ENCODE results near the gene MREG.
A peak's percentile ranks its signal among the peaks of the same experiment; 100 is the strongest.

Gene MREG

GRCh38 chr2:216041438-216041837 is 28.1 kb upstream of the MREG start:
- H3K4me1 ChIP-seq = no peaks in the 10 kb centered on the region
- no peak overlapping the region for H3K4me3 ChIP-seq (ENCODE audit: low read depth, low read length)
- H3K9me3 ChIP-seq = no peaks in the 10 kb centered on the region
- peaks cover 12% of the 10 kb centered on the region; the same call in 1 of the 2 replicates for H3K36me3 ChIP-seq
- no peak for DNase-seq
- H3K27me3 ChIP-seq = no peaks in the 10 kb centered on the region
- TF ChIP-seq CTCF (IDR thresholded peaks at IDR 0.05; ENCODE audit: low read depth, low read length) = no peak

GRCh38 chr2:216039918-216040317 is 26.6 kb upstream of the MREG start:
- Histone ChIP-seq H3K4me1 (no peaks in the 10 kb centered on the region), H3K9me3 (no peaks in the 10 kb centered on the region), H3K27me3 (no peaks in the 10 kb centered on the region), H3K4me3 (ENCODE audit: low read depth, low read length) (no peak overlapping the region), H3K36me3 (peaks cover 5% of the 10 kb centered on the region; the same call in 1 of the 2 replicates)
- TF ChIP-seq CTCF (IDR thresholded peaks at IDR 0.05; ENCODE audit: low read depth, low read length) = no peak
- no peak for DNase-seq

GRCh38 chr2:216034065-216034464 is 20.7 kb upstream of the MREG start:
- no peak overlapping the region for H3K4me3 ChIP-seq (ENCODE audit: low read depth, low read length)
- H3K36me3 ChIP-seq = peaks cover 4% of the 10 kb centered on the region; the same call in 1 of the 2 replicates
- TF ChIP-seq CTCF (IDR thresholded peaks at IDR 0.05; ENCODE audit: low read depth, low read length) = peak; percentile 96
- DNase-seq = peak; percentile 73
- H3K27me3 ChIP-seq = no peaks in the 10 kb centered on the region
- H3K9me3 ChIP-seq = no peaks in the 10 kb centered on the region
- H3K4me1 ChIP-seq = peaks cover 2% of the 10 kb centered on the region; the same call in 1 of the 2 replicates

DNA sequence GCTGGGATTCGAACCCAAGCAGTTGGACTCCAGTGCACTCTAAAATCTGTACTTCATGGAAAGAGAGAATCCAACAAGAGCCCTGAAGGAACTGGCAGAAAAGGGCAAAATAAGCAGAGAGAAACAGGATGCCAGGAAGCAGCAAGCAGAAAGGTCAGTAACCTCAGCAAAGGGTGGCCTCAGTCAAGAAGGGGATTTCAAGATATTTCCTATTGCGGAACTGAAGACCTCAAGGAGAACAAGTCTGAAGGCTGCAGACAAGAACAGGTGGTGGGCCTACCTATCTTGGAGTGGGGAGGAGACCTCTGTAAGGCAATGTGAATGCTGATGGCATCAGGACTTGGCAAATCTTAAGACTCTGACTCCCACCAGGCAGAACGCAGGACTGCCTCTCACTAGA is 20.1 kb upstream of the MREG start:
- TF ChIP-seq CTCF (IDR thresholded peaks at IDR 0.05; ENCODE audit: low read depth, low read length) = no peak
- Histone ChIP-seq H3K9me3 (no peaks in the 10 kb centered on the region), H3K27me3 (no peaks in the 10 kb centered on the region), H3K4me3 (ENCODE audit: low read depth, low read length) (no peak overlapping the region), H3K36me3 (peaks cover 2% of the 10 kb centered on the region; the same call in 1 of the 2 replicates), H3K4me1 (peaks cover 2% of the 10 kb centered on the region; the same call in 1 of the 2 replicates)
- no peak for DNase-seq

GRCh38 chr2:216031960-216032689 is 18.8 kb upstream of the MREG start:
- Histone ChIP-seq H3K9me3 (no peaks in the 10 kb centered on the region), H3K4me3 (ENCODE audit: low read depth, low read length) (no peak overlapping the region), H3K4me1 (peaks cover 2% of the 10 kb centered on the region; the same call in 1 of the 2 replicates), H3K27me3 (no peaks in the 10 kb centered on the region), H3K36me3 (no peaks in the 10 kb centered on the region)
- no peak for TF ChIP-seq CTCF (IDR thresholded peaks at IDR 0.05; ENCODE audit: low read depth, low read length)
- DNase-seq = no peak

GRCh38 chr2:216030216-216030615 is 16.9 kb upstream of the MREG start:
- Histone ChIP-seq H3K4me3 (ENCODE audit: low read depth, low read length) (no peak overlapping the region), H3K4me1 (peaks cover 2% of the 10 kb centered on the region; the same call in 1 of the 2 replicates), H3K36me3 (no peaks in the 10 kb centered on the region), H3K9me3 (no peaks in the 10 kb centered on the region), H3K27me3 (no peaks in the 10 kb centered on the region)
- no peak for DNase-seq
- no peak for TF ChIP-seq CTCF (IDR thresholded peaks at IDR 0.05; ENCODE audit: low read depth, low read length)

Measured in BE2C (cell line).